NOMO-1 (cell line): Measurements from ENCODE around the gene PDE1C.
"Not testable (repeated sequence)": the region's sequence is repeated elsewhere in the genome, so short reads cannot be mapped to it uniquely, and the experiment has no call there.

Experiments used
- DNase-seq, 2 experiments: peaks; one replicate each; lab custom pipeline; 2025; ENCODE audit not compliant: unreplicated experiment in 2 of 2; lab: John Stamatoyannopoulos, UW

The PDE1C gene

DNA sequence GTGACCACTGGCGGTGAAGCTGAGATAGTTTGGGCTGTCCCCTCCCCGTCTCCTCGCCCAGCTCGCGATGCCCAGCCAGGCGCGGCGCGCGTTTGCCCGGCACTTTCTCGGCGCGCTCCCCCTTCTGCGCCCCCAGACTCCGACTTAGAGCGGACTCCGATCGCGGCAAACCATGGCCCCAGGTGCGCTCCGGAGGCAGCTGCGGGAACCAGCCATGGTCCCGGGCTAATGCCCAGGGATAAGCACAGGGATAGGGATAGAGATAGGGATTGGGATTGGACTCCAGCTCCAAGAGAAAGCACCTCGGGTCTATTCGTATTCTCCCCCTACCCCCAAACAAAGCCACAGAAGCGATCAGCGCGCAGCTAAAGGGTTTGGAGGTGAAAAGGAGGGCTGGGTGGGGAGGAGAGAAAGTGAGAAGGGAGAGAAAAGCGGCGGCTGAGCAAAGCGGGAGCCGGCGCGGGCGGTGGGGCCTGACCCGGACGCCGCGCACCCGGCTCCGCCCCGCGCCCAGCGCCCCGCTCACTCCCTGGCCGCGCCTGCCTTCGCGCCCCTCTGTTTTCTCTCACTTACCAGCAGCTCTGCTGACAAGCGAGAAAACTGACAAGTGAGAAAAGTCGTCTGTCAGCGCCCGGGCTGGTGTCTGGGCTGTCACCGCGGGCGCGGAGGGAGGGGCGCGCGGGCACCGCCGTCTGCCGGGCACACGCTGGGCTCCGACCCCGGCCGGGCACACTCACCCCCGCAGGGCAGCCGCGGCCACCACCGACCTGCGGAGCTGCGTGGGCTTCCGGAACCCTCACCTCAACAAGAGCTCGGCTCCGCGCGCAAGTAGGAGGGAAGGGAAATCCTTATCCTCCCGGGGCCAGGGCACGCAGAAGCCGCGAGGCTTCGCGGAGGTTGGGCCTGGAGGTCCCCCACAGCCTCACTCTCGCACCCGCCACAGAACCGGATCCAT lies at the start of gene PDE1C:
Gene PDE1C, minus strand, starts transcription at position 2 of the 955 bp plus-strand sequence.
- DNase-seq, result no peak

- no peak for DNase-seq
These were observed 49.6 kb upstream of the PDE1C start for GRCh38 chr7:32119790-32120196.

- no peak for DNase-seq
These were observed 47.6 kb upstream of the PDE1C start for GRCh38 chr7:32117837-32118236.

- DNase-seq, result no peak
These were observed 46.2 kb upstream of the PDE1C start for GRCh38 chr7:32116436-32116835.

DNA sequence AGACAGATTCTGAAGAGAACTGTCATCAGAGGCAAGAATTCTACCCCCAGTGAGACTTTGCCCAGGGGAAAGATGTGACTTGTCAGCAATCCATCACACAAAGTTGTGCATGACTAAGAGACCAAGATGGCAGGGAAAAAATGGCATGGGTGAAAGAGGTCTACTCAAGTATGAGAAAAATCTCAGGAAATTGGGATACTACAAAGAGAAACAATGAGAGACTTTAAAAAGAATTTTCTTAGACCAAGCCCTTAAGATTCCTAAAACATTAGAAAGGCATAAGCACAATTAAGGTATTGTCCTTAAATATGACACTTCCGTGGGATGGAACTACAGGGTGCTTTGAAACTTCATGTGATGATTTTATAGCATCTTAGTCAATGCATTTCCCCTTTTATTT lies 45.6 kb upstream of the PDE1C start:
- DNase-seq, result no peak

- no peak for DNase-seq
These were observed 38.4 kb upstream of the PDE1C start for GRCh38 chr7:32108651-32109050.

GRCh38 chr7:32104766-32105165 lies 34.6 kb upstream of the PDE1C start:
- DNase-seq, result no peak

DNA sequence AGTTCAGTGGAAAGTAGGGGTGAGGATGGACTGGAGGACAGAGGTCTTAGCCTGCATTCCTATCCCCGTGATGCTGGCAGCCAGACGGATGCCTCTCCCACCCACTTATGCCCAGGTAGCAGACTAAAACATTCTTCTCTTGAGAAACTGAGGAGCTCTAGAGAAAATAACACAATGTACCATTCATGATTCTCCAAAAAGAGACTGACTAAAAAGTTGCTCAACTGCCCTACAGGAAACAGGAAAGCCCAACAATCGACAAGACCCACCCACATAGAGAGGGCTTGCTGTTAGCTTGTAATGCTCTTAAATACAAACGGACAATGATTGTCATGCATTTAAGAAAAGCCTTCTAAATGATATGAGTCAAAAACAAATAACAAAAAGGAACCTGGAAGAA lies 33.2 kb upstream of the PDE1C start:
- DNase-seq, result no peak

DNA sequence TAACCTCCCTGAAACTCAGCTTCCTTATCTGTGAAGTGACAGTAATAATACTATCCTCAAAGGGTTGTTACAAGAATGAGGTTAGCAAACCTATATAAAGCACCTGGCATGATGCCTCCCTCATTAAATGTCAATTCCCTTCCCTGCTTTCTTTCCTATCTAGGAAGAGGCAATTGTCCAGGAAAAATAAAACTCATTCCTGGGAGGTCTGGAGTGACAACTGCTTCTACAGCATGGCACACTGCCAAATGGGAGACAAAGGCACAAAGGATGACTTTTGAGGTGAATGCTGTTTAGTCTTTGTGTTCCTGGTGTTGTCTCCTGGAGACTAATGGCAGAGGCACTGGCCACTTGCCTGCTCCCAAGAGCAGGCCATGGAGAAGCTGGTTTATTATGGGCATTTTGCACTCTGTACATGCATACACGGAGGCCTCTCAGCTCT lies 32.2 kb upstream of the PDE1C start:
- DNase-seq, result no peak

- DNase-seq, result no peak
These were observed 30.2 kb upstream of the PDE1C start for GRCh38 chr7:32100407-32100907.

- DNase-seq, result no peak
These were observed 24.3 kb upstream of the PDE1C start for GRCh38 chr7:32094516-32094915.

DNA sequence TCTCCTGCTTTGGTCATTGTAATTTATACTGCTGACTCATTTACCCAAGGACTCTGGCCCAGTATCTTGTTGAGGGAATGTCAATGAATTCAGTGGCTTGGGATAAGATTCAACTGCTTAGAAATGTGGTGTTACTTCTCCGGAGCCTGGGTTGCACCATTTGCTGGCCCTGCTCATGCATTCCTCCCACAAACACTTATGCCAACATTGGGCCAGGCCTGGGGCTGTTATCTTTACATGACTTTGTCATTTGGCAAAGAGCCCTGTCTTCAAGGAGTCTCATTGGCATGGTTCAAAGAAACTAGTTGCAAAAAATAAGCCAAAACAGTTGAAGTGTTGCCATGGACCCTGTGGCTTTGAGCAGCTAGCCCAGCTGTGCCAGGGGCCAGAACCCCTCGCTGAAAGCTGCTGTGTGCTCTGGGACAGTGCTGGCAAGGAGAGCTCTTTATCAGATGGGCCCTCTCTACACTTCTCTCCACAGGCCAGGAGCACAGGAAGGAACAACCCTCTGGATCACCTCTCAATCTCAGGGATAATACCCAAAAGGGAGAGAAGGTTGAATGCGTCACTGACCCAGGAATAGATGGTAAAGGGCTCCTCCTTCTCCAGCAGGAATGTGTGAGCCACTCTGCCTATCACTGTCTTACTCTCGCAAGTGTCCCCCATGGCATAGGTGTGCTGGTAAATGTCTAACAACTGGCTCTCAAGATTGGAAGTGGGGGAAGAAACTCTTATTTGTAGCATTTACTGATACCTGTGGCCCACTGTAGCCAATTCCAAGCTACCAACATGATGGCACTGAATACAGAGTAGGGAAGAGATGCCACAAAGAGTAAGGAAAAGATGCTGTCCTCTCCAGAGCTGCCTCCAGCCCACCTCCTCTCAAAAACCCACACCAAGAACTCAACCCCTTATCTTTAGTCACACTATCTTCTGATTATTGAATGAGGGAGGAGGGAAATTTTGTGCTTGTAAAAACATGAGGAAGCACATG lies 23.5 kb upstream of the PDE1C start:
- no peak for DNase-seq

DNA sequence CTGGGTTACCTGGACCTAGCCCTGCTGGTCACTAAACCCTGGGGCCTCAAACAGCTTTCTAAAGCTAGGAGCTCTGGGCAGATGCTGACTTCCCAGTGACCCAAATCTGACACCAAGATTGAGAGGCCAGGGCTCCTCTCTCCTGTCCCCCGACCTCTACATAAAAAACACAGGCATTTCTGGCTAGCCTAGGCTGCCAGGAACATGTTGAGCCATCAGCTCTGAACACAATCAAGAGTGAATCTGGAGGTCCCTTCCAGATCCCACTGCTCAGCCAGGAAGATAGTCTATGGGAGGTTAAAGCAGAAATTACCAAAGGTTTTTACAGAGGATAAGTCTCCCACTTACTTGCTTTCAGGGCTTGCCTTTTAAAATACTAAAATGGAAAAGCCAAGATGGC lies 22.1 kb upstream of the PDE1C start:
- DNase-seq, result no peak

GRCh38 chr7:32091608-32092210 lies 21.5 kb upstream of the PDE1C start:
- DNase-seq, result peak in 1 of 2 experiments; percentile 20

- DNase-seq, result no peak
These were observed 19.5 kb upstream of the PDE1C start for GRCh38 chr7:32089678-32090077.

DNA sequence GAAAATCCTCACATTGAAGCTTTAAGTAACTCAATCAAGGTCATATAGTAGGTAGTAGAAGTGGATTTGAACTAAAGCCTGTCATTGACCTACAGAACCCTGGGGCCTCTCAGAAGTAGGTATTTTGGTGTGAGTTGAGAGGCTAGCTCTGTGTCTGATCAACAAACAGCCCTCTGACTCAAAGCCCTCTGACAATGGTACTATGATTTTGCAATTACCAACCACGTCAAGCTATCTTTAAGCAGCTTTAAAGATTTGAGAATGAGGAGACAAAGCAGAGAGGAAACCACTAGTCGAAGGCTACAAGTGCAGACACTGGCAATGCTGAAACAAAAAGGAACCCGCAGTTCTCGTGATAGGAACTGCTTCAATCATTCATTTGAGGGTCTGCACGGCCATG lies 19.0 kb upstream of the PDE1C start:
- DNase-seq, result no peak

DNA sequence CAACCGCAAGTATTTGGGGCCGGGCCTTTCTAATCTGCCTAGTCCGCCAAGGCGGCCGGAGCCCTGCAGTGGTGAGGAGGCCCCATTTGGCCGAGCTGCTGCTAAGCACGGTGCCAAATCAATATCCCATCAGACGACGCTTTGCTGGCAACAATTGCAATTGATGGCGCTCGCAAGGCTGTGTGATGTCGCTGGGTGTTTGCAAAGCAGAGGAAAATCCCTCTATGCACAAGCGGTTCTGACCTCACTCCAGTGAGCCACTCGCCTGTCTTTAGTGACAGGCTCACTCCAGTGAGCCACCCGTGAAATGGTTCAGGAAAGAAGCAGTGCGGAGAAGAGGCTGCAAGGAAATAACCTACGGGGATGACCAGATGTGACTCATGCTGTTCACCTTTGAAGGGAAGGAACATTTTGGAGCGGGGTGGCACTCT lies 18.3 kb upstream of the PDE1C start:
- no peak for DNase-seq

DNA sequence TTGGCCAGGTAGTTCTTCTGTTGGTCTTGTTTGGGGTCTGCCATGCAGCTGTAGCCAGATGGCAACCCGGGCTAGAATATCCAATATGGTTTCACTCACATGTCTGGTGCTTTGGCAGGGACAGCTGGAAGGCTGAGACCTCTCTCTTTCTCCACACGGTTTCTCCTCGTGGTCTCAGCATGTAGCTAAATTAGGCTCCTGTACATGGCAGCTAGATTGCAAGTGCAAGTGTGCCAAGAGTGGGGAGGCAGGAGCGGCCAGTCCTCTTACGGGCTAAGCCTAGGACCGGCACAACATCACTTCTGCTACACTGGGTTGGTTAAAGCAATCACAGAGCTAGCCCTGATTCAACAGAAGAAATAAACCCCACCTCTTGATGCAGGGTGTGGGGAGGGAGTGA lies 9.3 kb upstream of the PDE1C start:
- no peak for DNase-seq

DNA sequence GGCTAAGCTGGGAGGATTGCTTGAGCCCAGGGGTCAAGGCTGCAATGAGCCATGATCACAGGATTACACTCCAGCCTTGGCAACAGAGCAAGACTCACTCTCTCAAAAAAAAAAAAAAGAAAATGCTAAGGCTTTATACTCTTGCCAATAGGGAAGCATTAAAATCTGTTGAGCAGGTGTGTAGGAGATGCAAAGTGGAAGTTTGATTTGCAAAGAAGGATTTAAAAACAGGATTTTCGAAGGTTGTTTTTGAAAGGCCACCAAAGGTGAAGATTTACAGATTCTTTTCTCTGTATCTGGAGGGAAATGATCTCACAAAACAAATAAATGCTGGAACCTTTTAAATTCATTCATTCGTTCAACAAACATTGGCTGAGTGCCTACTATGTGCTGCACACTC lies 8.6 kb upstream of the PDE1C start:
- DNase-seq, result no peak

DNA sequence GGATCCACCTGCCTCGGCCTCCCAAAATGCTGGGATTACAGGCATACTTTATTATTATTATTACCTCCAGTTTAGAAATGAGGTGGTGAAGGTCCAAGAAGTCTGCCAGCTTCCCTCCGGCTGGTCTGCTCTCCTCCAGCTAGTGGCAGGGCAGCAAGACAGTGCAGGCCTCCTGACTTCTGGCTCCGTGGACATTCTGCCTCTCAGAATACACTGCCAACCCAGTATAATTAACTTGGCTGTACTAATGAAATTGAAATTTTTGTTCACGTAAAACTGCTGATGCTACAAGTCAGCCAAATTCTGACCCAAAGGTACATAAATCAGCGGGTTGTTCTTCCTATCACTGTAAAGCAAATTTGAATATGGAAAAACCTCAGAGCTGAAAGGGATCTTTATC lies 7.6 kb upstream of the PDE1C start:
- DNase-seq, result no peak

DNA sequence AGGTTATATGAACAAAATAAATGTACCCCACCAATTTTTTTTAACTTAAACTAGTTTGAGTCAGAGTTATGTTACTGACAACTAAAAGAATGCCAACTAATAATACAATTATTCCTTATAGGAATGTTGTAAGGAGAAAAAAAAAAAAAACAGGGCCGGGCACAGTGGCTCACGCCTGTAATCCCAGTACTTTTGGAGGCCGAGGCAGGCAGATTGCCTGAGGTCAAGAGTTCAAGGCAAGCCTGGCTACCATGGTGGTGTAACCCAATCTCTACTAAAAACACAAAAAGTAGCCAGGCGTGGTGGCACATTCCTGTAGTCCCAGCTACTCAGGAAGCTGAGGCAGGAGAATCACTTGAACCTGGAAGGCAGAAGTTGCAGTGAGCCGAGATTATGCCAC lies 6.6 kb upstream of the PDE1C start:
- DNase-seq, result not testable (repeated sequence)
